Left kidney (tissue), 2 donors: ENCODE data around the gene GPR157. TPM values are rescaled to one million over a fixed set of nuclear protein-coding genes. Genes with fewer than 3 reads are reported as not detected.
A peak's percentile ranks its signal among the peaks of the same experiment; 100 is the strongest.
"Not testable (repeated sequence)": the region's sequence is repeated elsewhere in the genome, so short reads cannot be mapped to it uniquely, and the experiment has no call there.

Source experiments
- DNase-seq: peaks from one replicate; pipeline ENCODE4 v3.0.0-alpha.2; 2013
- polyA plus RNA-seq: library from polyadenylated mRNA; unstranded; fragments of 120-200 nt; gene quantifications from one replicate; pipeline ENCODE4 v1.2.1, GENCODE V29; 2013; ENCODE audit not compliant: insufficient read length

GPR157 gene
- polyA plus RNA-seq, 1 donor: 1.4 TPM

- no peak for DNase-seq
These were observed 20.2 kb upstream of the GPR157 start for GRCh38 chr1:9149151-9149550.

- no peak for DNase-seq
These were observed 17.3 kb upstream of the GPR157 start for GRCh38 chr1:9146156-9146555.

GRCh38 chr1:9145714-9146113 lies 16.8 kb upstream of the GPR157 start:
- no peak for DNase-seq

- DNase-seq: no peak
These were observed 16.2 kb upstream of the GPR157 start for GRCh38 chr1:9145021-9145668.

GRCh38 chr1:9144494-9144893 lies 15.6 kb upstream of the GPR157 start:
- DNase-seq: not testable (repeated sequence)

GRCh38 chr1:9143250-9143649 lies 14.3 kb upstream of the GPR157 start:
- DNase-seq: no peak

- DNase-seq: no peak
These were observed 11.0 kb upstream of the GPR157 start for GRCh38 chr1:9139930-9140329.

- DNase-seq: no peak
These were observed 8.0 kb upstream of the GPR157 start for GRCh38 chr1:9136932-9137331.

GRCh38 chr1:9135073-9135836 lies 6.4 kb upstream of the GPR157 start:
- no peak for DNase-seq

- no peak for DNase-seq
These were observed 5.1 kb upstream of the GPR157 start for GRCh38 chr1:9133870-9134585.

- DNase-seq: peak; percentile 47
These were observed 552 bp upstream of the GPR157 start for GRCh38 chr1:9129266-9130041.

GRCh38 chr1:9128166-9128519 lies 759 bp downstream of the GPR157 start:
- DNase-seq: no peak

- no peak for DNase-seq
These were observed 1.3 kb downstream of the GPR157 start for GRCh38 chr1:9127395-9128165.

GRCh38 chr1:9126511-9126910 lies 2.4 kb downstream of the GPR157 start:
- DNase-seq: no peak

GRCh38 chr1:9125847-9126246 lies 3.1 kb downstream of the GPR157 start:
- DNase-seq: not testable (repeated sequence)

GRCh38 chr1:9125325-9125724 lies 3.6 kb downstream of the GPR157 start:
- DNase-seq: no peak

GRCh38 chr1:9124389-9124788 lies 4.5 kb downstream of the GPR157 start:
- not testable (repeated sequence) for DNase-seq

GRCh38 chr1:9123665-9124064 lies 5.2 kb downstream of the GPR157 start:
- not testable (repeated sequence) for DNase-seq

- no peak for DNase-seq
These were observed 7.1 kb downstream of the GPR157 start for GRCh38 chr1:9121496-9122409.

- no peak for DNase-seq
These were observed 8.5 kb downstream of the GPR157 start for GRCh38 chr1:9120312-9120958.
